PFSK-1 (cell line): ENCODE measurements around the gene LBHD2.

Experiments used
- FOXP2 ChIP-seq: optimal IDR thresholded peaks from 2 replicates; pipeline ENCODE3; 2011; ENCODE audit warnings: borderline replicate concordance, control low read depth, inconsistent platforms; ENCODE audit not compliant: insufficient read depth; ENCODE audit errors: extremely low read length, extremely low read depth
- POLR2AphosphoS5 ChIP-seq: IDR thresholded peaks from 2 replicates; pipeline ENCODE4 v1.6.1; 2012; ENCODE audit warnings: low read depth, mild to moderate bottlenecking, control low read depth, low read length, moderate library complexity
- SIN3A ChIP-seq: IDR thresholded peaks from 2 replicates; pipeline ENCODE4 v1.6.1; 2012; ENCODE audit warnings: mild to moderate bottlenecking, low read length, moderate library complexity, borderline replicate concordance; ENCODE audit not compliant: insufficient read depth
- TAF1 ChIP-seq: IDR thresholded peaks from 2 replicates; pipeline ENCODE4 v1.6.1; 2012; ENCODE audit warnings: low read length, control low read depth, borderline replicate concordance; ENCODE audit not compliant: insufficient read depth
- TF ChIP-seq, protein P1 (sequence below), 2 experiments: IDR thresholded peaks; 2 replicates each; pipeline versions ENCODE4 v1.6.1 to v1.8.0; 2011 to 2012; ENCODE audit warnings: low read depth in 2 of 2, low read length in 2 of 2, control low read depth in 1 of 2, inconsistent platforms in 1 of 2, mild to moderate bottlenecking in 1 of 2, moderate library complexity in 1 of 2; ENCODE audit not compliant: insufficient read depth in 1 of 2

LBHD2 gene

DNA sequence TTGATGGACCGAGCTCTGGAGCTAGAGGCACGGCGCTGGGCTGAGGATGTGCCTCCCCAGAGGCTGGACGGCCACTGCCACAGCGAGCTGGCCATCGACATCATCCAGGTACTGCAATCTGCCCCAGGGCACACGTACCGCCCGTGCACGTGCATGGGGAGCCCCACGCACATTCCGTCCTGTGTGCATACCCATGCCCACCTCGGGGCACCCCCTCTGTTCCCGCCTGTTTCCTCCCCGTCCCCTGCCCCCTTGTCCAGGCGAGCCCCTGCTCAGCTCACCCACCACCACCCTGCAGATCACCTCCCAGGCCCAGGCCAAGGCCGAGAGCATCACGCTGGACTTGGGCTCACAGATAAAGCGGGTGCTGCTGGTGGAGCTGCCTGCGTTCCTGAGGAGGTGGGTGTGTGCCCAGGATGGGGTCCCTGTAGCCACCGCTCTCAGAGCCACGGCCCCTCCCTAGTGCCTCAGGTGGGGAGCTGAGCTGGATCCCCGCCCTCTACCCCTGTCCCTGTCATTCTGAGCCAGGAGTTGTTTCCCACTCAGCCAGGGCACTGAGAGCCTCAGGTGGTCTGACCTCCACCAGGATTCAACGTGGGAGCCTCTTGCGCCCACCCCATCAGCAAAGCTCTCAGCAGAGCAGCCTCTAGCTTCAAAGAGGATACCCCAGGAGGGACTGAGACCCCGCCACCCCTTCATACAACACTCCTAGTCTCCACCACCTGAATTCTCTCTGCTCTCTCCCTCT is 46.2 kb downstream of the LBHD2 start:
- no peak for TF ChIP-seq POLR2AphosphoS5
- no peak for TF ChIP-seq SIN3A
- no peak for TF ChIP-seq FOXP2

DNA sequence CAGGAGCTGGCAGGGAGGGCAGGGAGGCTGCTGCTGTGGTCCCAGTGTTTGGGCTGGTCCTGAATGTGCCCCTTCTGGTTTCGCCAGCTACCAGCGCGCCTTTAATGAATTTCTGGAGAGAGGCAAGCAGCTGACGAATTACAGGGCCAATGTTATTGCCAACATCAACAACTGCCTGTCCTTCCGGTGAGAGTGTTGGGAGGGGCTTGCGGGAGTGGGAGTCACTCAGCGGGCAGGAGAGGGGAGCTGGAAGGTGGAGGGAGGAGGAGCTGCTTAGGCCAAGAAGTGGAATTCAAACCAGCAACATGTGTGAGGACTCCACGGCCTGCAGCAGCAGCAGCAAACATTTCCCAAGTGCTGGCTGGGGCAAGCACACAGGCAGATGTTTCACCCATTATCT is 47.0 kb downstream of the LBHD2 start:
- TF ChIP-seq TAF1: no peak
- TF ChIP-seq POLR2AphosphoS5: no peak
- no peak for TF ChIP-seq SIN3A
- TF ChIP-seq, protein P1, sequence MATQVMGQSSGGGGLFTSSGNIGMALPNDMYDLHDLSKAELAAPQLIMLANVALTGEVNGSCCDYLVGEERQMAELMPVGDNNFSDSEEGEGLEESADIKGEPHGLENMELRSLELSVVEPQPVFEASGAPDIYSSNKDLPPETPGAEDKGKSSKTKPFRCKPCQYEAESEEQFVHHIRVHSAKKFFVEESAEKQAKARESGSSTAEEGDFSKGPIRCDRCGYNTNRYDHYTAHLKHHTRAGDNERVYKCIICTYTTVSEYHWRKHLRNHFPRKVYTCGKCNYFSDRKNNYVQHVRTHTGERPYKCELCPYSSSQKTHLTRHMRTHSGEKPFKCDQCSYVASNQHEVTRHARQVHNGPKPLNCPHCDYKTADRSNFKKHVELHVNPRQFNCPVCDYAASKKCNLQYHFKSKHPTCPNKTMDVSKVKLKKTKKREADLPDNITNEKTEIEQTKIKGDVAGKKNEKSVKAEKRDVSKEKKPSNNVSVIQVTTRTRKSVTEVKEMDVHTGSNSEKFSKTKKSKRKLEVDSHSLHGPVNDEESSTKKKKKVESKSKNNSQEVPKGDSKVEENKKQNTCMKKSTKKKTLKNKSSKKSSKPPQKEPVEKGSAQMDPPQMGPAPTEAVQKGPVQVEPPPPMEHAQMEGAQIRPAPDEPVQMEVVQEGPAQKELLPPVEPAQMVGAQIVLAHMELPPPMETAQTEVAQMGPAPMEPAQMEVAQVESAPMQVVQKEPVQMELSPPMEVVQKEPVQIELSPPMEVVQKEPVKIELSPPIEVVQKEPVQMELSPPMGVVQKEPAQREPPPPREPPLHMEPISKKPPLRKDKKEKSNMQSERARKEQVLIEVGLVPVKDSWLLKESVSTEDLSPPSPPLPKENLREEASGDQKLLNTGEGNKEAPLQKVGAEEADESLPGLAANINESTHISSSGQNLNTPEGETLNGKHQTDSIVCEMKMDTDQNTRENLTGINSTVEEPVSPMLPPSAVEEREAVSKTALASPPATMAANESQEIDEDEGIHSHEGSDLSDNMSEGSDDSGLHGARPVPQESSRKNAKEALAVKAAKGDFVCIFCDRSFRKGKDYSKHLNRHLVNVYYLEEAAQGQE (IDR thresholded peaks at IDR 0.05; ENCODE audit: insufficient read depth in 1 of 2, low read depth in 2 of 2, low read length in 2 of 2): no peak
- no peak for TF ChIP-seq FOXP2

DNA sequence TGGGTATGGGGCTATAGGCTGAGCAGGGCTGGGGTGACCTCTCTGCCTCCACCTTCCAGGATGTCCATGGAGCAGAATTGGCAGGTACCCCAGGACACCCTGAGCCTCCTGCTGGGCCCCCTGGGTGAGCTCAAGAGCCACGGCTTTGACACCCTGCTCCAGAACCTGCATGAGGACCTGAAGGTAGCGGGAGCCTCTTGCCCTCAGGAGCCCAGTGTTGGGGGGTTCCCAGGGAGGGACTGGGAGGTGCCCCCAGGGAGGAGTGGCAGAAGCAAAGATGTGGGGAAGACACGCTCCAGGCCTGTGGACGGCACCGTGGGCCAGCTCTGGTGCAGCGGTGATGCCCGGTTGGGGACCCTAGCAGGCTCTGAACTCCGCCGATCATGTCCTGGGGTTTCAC is 47.6 kb downstream of the LBHD2 start:
- TF ChIP-seq SIN3A: no peak
- no peak for TF ChIP-seq FOXP2
- no peak for TF ChIP-seq TAF1
- no peak for TF ChIP-seq POLR2AphosphoS5
- TF ChIP-seq, protein P1 (IDR thresholded peaks at IDR 0.05; ENCODE audit: insufficient read depth in 1 of 2, low read depth in 2 of 2, low read length in 2 of 2): no peak

DNA sequence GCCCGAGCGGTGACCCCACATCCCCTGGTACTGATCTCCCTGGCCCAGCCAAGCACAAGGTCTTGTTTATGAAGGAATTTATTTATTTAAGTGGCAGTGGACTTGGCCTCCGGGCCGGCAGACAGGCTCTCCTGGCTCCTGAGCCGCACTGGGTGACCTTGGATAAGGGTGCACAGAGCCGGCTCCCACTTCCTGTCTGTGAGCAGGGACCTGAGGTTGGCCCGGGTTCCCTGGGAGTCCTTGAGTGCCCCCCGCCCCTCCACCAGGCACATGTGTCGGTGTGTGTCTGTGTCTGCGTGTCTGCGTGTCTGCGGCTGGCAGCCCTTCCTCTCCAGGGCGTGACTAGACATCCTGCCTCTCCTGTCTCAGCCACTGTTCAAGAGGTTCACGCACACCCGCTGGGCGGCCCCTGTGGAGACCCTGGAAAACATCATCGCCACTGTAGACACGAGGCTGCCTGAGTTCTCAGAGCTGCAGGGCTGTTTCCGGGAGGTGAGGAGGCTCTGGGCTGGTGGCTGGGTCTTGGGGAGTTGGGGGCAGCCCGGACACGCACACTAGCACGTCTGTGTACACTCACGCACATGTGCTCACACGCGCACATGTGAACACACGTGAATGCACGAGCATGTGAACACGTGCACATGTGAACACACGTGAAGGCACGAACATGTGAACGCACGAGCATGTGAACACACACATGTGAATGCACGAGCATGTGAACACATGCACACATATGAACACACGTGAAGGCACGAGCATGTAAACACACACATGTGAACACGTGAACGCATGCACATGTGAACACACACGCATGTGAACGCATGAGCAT is 48.6 kb downstream of the LBHD2 start:
- TF ChIP-seq POLR2AphosphoS5 (no peak), FOXP2 (no peak), SIN3A (no peak), TAF1 (no peak)
- TF ChIP-seq, protein P1 (IDR thresholded peaks at IDR 0.05; ENCODE audit: insufficient read depth in 1 of 2, low read depth in 2 of 2, low read length in 2 of 2): no peak

DNA sequence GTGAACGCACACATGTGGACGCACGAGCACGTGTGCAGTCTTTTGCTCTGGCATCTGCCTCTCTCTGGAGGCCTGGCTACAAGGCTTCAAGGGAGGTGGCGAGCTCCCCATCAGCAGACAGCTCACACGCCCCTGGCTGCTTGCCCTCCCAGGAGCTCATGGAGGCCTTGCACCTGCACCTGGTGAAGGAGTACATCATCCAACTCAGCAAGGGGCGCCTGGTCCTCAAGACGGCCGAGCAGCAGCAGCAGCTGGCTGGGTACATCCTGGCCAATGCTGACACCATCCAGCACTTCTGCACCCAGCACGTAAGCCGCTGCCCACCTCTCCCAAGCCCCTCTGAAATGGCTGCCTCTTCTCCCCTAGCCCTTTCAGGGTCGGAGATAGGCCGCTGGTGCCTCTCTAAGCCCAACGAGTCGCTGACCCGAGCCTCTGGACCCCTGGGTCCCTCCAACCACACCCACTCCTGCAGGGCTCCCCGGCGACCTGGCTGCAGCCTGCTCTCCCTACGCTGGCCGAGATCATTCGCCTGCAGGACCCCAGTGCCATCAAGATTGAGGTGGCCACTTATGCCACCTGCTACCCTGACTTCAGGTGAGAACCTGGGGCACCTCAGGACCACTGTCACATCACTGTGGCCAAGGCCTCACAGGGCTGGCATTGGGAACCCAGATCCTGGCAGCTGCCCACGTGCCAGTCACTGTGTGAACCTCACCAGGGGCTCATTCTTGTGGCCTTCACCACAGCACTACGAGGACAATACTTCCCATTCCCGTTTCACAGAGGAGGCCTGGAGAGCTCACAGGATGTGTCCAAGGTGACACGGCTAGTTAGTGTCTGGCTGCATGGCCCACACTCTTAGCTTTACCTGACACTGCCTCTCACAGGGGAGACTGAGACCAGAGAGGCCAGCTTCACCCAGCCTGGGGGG is 49.5 kb downstream of the LBHD2 start:
- TF ChIP-seq, protein P1 (IDR thresholded peaks at IDR 0.05; ENCODE audit: insufficient read depth in 1 of 2, low read depth in 2 of 2, low read length in 2 of 2): no peak
- no peak for TF ChIP-seq TAF1
